B cell (primary cell): ENCODE measurements around the gene SIK1. TPM values are rescaled to one million over a fixed set of nuclear protein-coding genes. Genes with fewer than 3 reads are reported as not detected.
A peak's percentile ranks its signal among the peaks of the same experiment; 100 is the strongest.
"Not testable (repeated sequence)": the region's sequence is repeated elsewhere in the genome, so short reads cannot be mapped to it uniquely, and the experiment has no call there.

Source experiments
- ATAC-seq: fragments of 200-7000 bp; cut with Tn5 transposase; one replicate; pipeline ENCODE4 v1.10.0; 2021; ENCODE audit warnings: low read depth, mild to moderate bottlenecking, moderate number of reproducible peaks, moderate library complexity
- CTCF ChIA-PET: fragments of 350-600 bp; sonication (Branson Sonifier 250); formaldehyde crosslinking; loops from one replicate; lab custom pipeline; 2021; ENCODE audit warnings: antibody characterized with exemption, inconsistent platforms; lab: Charles Lee
- POLR2A ChIA-PET: fragments of 350-600 bp; sonication (Branson Sonifier 250); formaldehyde crosslinking; loops from one replicate; lab custom pipeline; 2021; ENCODE audit warnings: antibody characterized with exemption; lab: Charles Lee
- DNase-seq: peaks from one replicate; pipeline ENCODE4 v3.0.0; 2013
- H2AFZ ChIP-seq: 2 replicates; pipeline ENCODE4 v1.6.1; 2012; ENCODE audit warnings: mild to moderate bottlenecking, low read depth, low read length; ENCODE audit not compliant: insufficient read depth, poor library complexity, severe bottlenecking
- H3K27ac ChIP-seq, 2 donors: 1 replicate in 1 of 2; 2 replicates in 1 of 2; pipeline ENCODE4 v1.5.1; 2012 to 2013; ENCODE audit warnings: low read length in 2 of 2, mild to moderate bottlenecking in 2 of 2, moderate library complexity in 1 of 2
- H3K27me3 ChIP-seq, 4 experiments: fragments of 200-600 bp in 1 of 4; sonication (generic) in 1 of 4; replicated peaks in 1 of 4; 1 replicate in 2 of 4; 2 replicates in 2 of 4; pipeline versions ENCODE4 v1.6.1 to v1.7.0; 2013 to 2016; ENCODE audit warnings: low read length in 3 of 4, mild to moderate bottlenecking in 2 of 4, mixed read lengths in 1 of 4, moderate library complexity in 1 of 4; ENCODE audit not compliant: insufficient read depth in 4 of 4, control insufficient read depth in 3 of 4; ENCODE audit errors: control extremely low read depth in 1 of 4
- H3K36me3 ChIP-seq, 2 experiments: replicated peaks in 1 of 2; 1 replicate in 1 of 2; 2 replicates in 1 of 2; pipeline versions ENCODE4 v1.6.1 to v1.7.1; 2013; ENCODE audit warnings: low read length in 1 of 2; ENCODE audit not compliant: insufficient read depth in 2 of 2, control insufficient read depth in 1 of 2; ENCODE audit errors: control extremely low read depth in 1 of 2, extremely low read depth in 1 of 2
- H3K4me1 ChIP-seq, 2 donors: fragments of 200-600 bp in 1 of 2; sonication (generic) in 1 of 2; 1 replicate in 1 of 2; 2 replicates in 1 of 2; pipeline versions ENCODE4 v1.5.1 to v1.6.1; 2013 to 2017; ENCODE audit warnings: low read length in 2 of 2; ENCODE audit not compliant: control insufficient read depth in 2 of 2, insufficient read depth in 2 of 2
- H3K4me2 ChIP-seq: replicated peaks from 2 replicates; pipeline ENCODE3; 2012; ENCODE audit warnings: mild to moderate bottlenecking, low read depth, low read length; ENCODE audit not compliant: poor library complexity, severe bottlenecking
- H3K4me3 ChIP-seq, 5 experiments: fragments of 200-600 bp in 1 of 5; sonication (generic) in 1 of 5; 1 replicate in 3 of 5; 2 replicates in 2 of 5; pipeline versions ENCODE4 v1.5.1 to v1.7.0; 2011 to 2016; ENCODE audit warnings: low read length in 4 of 5, mild to moderate bottlenecking in 4 of 5, low read depth in 2 of 5, control low read depth in 1 of 5, moderate library complexity in 1 of 5; ENCODE audit not compliant: insufficient read depth in 1 of 5; ENCODE audit errors: control extremely low read depth in 1 of 5, extremely low read depth in 1 of 5
- H3K79me2 ChIP-seq: fragments of 200-600 bp; sonication (generic); one replicate; pipeline ENCODE4 v1.6.0; 2016; ENCODE audit warnings: low read length; ENCODE audit not compliant: control insufficient read depth, insufficient read depth
- H3K9ac ChIP-seq: fragments of 200-600 bp; sonication (generic); 2 replicates; pipeline ENCODE4 v1.6.1; 2017; ENCODE audit warnings: mild to moderate bottlenecking, low read length, moderate library complexity
- H3K9me3 ChIP-seq, 3 donors: one replicate each; pipeline versions ENCODE4 v1.6.1 to v1.7.1; 2013; ENCODE audit warnings: low read length in 2 of 3; ENCODE audit not compliant: control insufficient read depth in 2 of 3, insufficient read depth in 1 of 3; ENCODE audit errors: control extremely low read depth in 1 of 3
- H4K20me1 ChIP-seq: 2 replicates; pipeline ENCODE4 v1.6.0; 2012; ENCODE audit warnings: mild to moderate bottlenecking, low read length; ENCODE audit not compliant: insufficient read depth, control insufficient read depth, poor library complexity, severe bottlenecking
- H3K27ac Mint-ChIP-seq: one replicate; pipeline ENCODE4 v1.8.0; 2021; ENCODE audit warnings: mixed read lengths
- H3K27me3 Mint-ChIP-seq: one replicate; pipeline ENCODE4 v1.8.0; 2021; ENCODE audit warnings: mixed read lengths
- H3K4me1 Mint-ChIP-seq: one replicate; pipeline ENCODE4 v1.8.0; 2021; ENCODE audit warnings: mixed read lengths
- H3K4me3 Mint-ChIP-seq: one replicate; pipeline ENCODE4 v1.8.0; 2021; ENCODE audit warnings: mixed read lengths
- H3K9me3 Mint-ChIP-seq: one replicate; pipeline ENCODE4 v1.8.0; 2022; ENCODE audit warnings: mixed read lengths; ENCODE audit not compliant: insufficient read depth
- WGBS: methylation state at CpG from one replicate; pipeline ENCODE4 v1.1.5; 2013; ENCODE audit warnings: missing lambda C conversion rate; ENCODE audit not compliant: insufficient coverage; 5-methylcytosine and 5-hydroxymethylcytosine counted together
- intact Hi-C: fragments of 100-400 bp; cut with micrococcal nuclease; formaldehyde crosslinking; loops from one replicate; pipeline ENCODE4 v1.10.0; 2022
- polyA plus RNA-seq: library from polyadenylated mRNA; depleted of rRNA; stranded (reverse); fragments of >200 nt; gene quantifications from 2 replicates; pipeline ENCODE4 v1.2.3, GENCODE V29; 2012
- total RNA-seq, 2 donors: library from RNA; stranded (reverse); fragments of 120-200 nt in 1 of 2; gene quantifications; 1 replicate in 1 of 2; 2 replicates in 1 of 2; pipeline versions ENCODE4 v1.2.3 to v1.2.4, GENCODE V29; 2013 to 2022

The SIK1 gene
- total and polyA plus RNA-seq, 2 donors (not counting 1 experiment from before 2014, with no cell fraction given): 97.7 to 155 TPM

DNA sequence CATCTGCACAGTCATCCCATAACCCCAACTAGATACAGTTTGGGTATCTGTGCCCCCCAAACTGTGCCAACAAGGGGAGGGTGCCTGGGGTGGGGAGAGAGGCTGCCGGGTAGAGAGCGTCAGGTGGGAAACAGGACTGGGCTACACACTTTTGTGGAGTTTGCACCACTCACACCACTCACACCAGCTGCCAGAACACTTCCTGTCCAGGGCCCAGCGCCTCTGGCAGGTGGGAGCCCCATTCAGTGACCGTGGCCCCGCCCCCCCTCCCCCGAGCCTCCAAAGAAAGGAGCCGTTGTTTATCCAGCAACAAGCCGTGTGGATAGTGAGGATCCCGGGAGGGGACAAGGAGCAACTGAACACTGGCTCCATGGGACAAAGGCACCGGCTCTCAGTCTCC lies 44.0 kb downstream of the SIK1 start:
- POLR2A ChIA-PET, H3K27ac Mint-ChIP-seq, H3K4me3 Mint-ChIP-seq, H3K27ac ChIP-seq, H4K20me1 ChIP-seq, H3K9me3 ChIP-seq, H3K79me2 ChIP-seq, H3K9me3 Mint-ChIP-seq, H3K27me3 Mint-ChIP-seq, H2AFZ ChIP-seq, H3K4me2 ChIP-seq, H3K36me3 ChIP-seq, intact Hi-C loops, CTCF ChIA-PET, H3K9ac ChIP-seq, H3K27me3 ChIP-seq, ATAC-seq, DNase-seq, H3K4me1 ChIP-seq, H3K4me3 ChIP-seq, H3K4me1 Mint-ChIP-seq: not testable (repeated sequence)
- WGBS: no CpG with 5 or more reads among the region's 10 CpGs

DNA sequence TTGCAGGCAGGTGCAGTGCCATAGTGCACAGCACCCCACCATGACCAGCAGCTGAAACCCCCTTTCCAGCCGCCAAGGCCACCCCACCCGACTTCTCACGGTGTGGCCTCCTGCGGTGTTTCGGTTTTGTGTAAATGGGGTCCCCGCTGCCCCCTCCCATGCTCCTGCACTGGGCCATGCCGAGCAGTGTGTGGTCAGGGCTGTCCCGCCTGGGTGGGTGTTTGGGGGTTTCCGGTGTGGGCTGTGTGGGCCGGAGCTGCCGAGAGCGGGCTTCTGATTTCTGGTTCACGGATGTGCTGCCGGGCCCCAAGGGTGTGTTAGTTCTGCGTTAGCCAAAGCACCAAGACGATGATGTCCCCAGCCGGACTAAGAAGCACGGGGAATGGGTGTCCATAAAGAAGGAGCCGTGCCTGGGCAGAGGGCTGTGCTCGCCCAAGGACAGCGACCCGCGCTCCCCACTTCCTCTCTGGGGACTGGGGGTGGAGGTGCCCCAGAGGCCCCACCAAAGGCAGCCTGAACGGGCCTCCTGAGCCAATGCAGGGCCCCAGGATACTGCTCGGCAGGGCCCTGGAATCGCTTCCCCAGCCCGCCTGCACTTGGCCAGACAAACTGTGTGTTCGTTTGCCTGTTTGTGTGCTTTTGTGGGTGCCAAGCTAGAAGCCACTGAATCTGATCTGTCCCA lies 45.9 kb downstream of the SIK1 start:
- H3K9ac ChIP-seq, H3K9me3 Mint-ChIP-seq, intact Hi-C loops, H2AFZ ChIP-seq, H3K4me2 ChIP-seq, H3K9me3 ChIP-seq, DNase-seq, CTCF ChIA-PET, H3K4me1 ChIP-seq, H3K27me3 Mint-ChIP-seq, H3K27ac Mint-ChIP-seq, H3K27ac ChIP-seq, H3K4me1 Mint-ChIP-seq, POLR2A ChIA-PET, H4K20me1 ChIP-seq, H3K79me2 ChIP-seq, H3K36me3 ChIP-seq, H3K4me3 Mint-ChIP-seq, H3K4me3 ChIP-seq, H3K27me3 ChIP-seq: not testable (repeated sequence)
- no CpG with 5 or more reads among the region's 28 CpGs for WGBS
- ATAC-seq: peak; percentile 55

DNA sequence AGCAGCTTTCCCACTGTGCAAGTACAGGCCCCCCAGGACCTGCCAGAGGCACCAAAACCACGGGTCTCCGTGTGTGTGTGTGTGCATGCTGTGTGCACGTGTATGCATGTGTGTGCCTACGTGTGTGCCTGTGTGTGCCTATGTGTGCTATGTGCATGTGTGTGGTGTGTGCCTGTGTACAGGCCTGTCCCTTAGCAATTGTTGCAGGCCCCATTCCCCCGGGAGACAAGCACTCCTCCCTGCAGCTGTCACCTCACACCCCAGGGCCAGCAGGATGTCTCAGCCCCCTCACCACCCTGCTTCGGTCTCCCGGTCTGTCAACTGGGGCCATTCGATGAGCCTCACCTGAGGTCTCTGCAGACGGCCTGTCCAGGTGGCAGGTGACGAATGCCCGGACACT lies 46.6 kb downstream of the SIK1 start:
- H3K27ac ChIP-seq, H3K9me3 ChIP-seq, H3K4me2 ChIP-seq, H3K27ac Mint-ChIP-seq, H2AFZ ChIP-seq, H3K4me1 Mint-ChIP-seq, H4K20me1 ChIP-seq, H3K27me3 ChIP-seq, H3K4me1 ChIP-seq, DNase-seq, H3K79me2 ChIP-seq, H3K9me3 Mint-ChIP-seq, H3K27me3 Mint-ChIP-seq, intact Hi-C loops, H3K9ac ChIP-seq, H3K36me3 ChIP-seq, H3K4me3 ChIP-seq, H3K4me3 Mint-ChIP-seq, POLR2A ChIA-PET, CTCF ChIA-PET: not testable (repeated sequence)
- WGBS: no CpG with 5 or more reads among the region's 11 CpGs
- peak; percentile 15 for ATAC-seq

DNA sequence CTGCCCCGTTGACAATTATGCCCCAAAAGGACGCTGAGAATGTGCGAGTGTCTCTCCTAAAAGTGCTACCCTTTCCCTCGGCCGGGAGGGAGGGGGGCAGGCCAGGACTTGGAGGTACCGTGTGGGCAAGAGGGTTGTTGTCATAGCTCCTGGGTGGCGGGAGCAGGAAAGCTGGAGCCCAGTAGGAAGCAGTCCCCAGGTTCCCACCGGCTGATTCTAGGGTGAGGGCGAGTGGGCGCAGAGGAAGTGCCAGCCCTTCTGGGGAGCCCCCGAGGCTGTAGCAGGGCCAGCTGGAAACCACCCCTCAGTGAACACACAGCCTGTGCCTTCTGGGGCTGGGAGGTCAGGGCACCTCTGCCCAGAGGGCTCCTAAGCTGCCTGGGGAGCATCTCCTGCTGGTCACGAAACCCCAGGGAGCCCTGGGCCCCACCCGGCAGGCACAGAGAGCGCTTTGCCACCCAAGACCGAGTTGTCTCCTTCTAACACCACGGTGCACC lies 47.3 kb downstream of the SIK1 start:
- H3K4me3 ChIP-seq, POLR2A ChIA-PET, H3K4me3 Mint-ChIP-seq, H3K27ac ChIP-seq, H3K27ac Mint-ChIP-seq, CTCF ChIA-PET, H3K79me2 ChIP-seq, H3K4me2 ChIP-seq, H3K4me1 Mint-ChIP-seq, H3K9me3 Mint-ChIP-seq, H3K4me1 ChIP-seq, H3K27me3 Mint-ChIP-seq, H3K9me3 ChIP-seq, H4K20me1 ChIP-seq, H3K9ac ChIP-seq, H3K36me3 ChIP-seq, H2AFZ ChIP-seq, H3K27me3 ChIP-seq, intact Hi-C loops: not testable (repeated sequence)
- peak; percentile 20 for ATAC-seq
- peak; percentile 55 for DNase-seq
- no CpG with 5 or more reads among the region's 16 CpGs for WGBS
